HCT116 (cell line): Measurements from ENCODE around the gene FMN1.
A peak's percentile ranks its signal among the peaks of the same experiment; 100 is the strongest.

Source experiments
- CTCF ChIP-seq, 3 experiments: fragments of 200-600 bp in 1 of 3; sonication (generic) in 1 of 3; IDR thresholded peaks in 2 of 3; conservative IDR thresholded peaks in 1 of 3; 2 replicates each; pipeline ENCODE4 v1.5.1; 2012 to 2017; ENCODE audit warnings: low read depth in 2 of 3, low read length in 2 of 3, antibody characterized with exemption in 1 of 3, borderline replicate concordance in 1 of 3, control low read depth in 1 of 3, mild to moderate bottlenecking in 1 of 3, mixed read lengths in 1 of 3, mixed run types in 1 of 3, moderate library complexity in 1 of 3; ENCODE audit not compliant: insufficient read depth in 1 of 3
- EZH2 ChIP-seq: fragments of 200-600 bp; sonication (generic); IDR thresholded peaks from 2 replicates; pipeline ENCODE4 v1.6.1; 2017; ENCODE audit warnings: antibody characterized with exemption, mixed run types
- EZH2phosphoT487 ChIP-seq: fragments of 200-600 bp; IDR thresholded peaks from 2 replicates; pipeline ENCODE4 v1.6.1; 2018; ENCODE audit warnings: antibody characterized with exemption, borderline replicate concordance
- RAD21 ChIP-seq: IDR thresholded peaks from 2 replicates; pipeline ENCODE4 v1.6.1; 2012; ENCODE audit warnings: low read depth, mild to moderate bottlenecking
- SP1 ChIP-seq: IDR thresholded peaks from 2 replicates; pipeline ENCODE4 v1.6.1; 2012; ENCODE audit warnings: low read depth

GRCh38 chr15:33021806-33022389 lies 172.6 kb downstream of the FMN1 start:
- TF ChIP-seq EZH2 (no peak), EZH2phosphoT487 (no peak), RAD21 (peak; percentile 69), CTCF (IDR thresholded peaks at IDR 0.05 in 2 of 3, conservative IDR thresholded peaks at IDR 0.05 in 1 of 3; ENCODE audit: borderline replicate concordance in 1 of 3, insufficient read depth in 1 of 3, low read depth in 2 of 3, low read length in 2 of 3) (peak; percentile 39 to 77 (median 62); a peak in 5 of 6 replicates), SP1 (no peak)
